Activated CD8-positive, alpha-beta T cell treated with anti-CD3 and anti-CD28 coated beads for 36 hours (primary cell): ENCODE results near the gene ZNF750. TPM values are rescaled to one million over a fixed set of nuclear protein-coding genes. Genes with fewer than 3 reads are reported as not detected.

Experiments
- ATAC-seq: fragments of 200-7000 bp; cut with Tn5 transposase; one replicate; pipeline ENCODE4 v1.10.0; 2021; ENCODE audit warnings: mild to moderate bottlenecking, moderate library complexity
- CTCF ChIA-PET: fragments of 350-600 bp; sonication (Branson Sonifier 250); formaldehyde crosslinking; loops from one replicate; lab custom pipeline; 2021; ENCODE audit warnings: antibody characterized with exemption; lab: Charles Lee
- POLR2A ChIA-PET: fragments of 350-600 bp; sonication (Branson Sonifier 250); formaldehyde crosslinking; loops from one replicate; lab custom pipeline; 2021; ENCODE audit warnings: antibody characterized with exemption; lab: Charles Lee
- DNase-seq: peaks from one replicate; pipeline ENCODE4 v3.0.0-alpha.2; 2020
- H3K27ac Mint-ChIP-seq: one replicate; pipeline ENCODE4 v1.8.0; 2021; ENCODE audit warnings: mild to moderate bottlenecking, mixed read lengths
- H3K27me3 Mint-ChIP-seq: one replicate; pipeline ENCODE4 v1.8.0; 2021; ENCODE audit warnings: mixed read lengths
- H3K36me3 Mint-ChIP-seq: one replicate; pipeline ENCODE4 v1.8.0; 2021; ENCODE audit warnings: low read depth, mixed read lengths
- H3K4me1 Mint-ChIP-seq: one replicate; pipeline ENCODE4 v1.8.0; 2021; ENCODE audit warnings: low read depth, mixed read lengths
- H3K4me3 Mint-ChIP-seq: one replicate; pipeline ENCODE4 v1.8.0; 2021; ENCODE audit warnings: mild to moderate bottlenecking, moderate library complexity, mixed read lengths
- H3K9me3 Mint-ChIP-seq: one replicate; pipeline ENCODE4 v1.8.0; 2021; ENCODE audit warnings: mixed read lengths
- intact Hi-C: fragments of 100-400 bp; cut with micrococcal nuclease; formaldehyde crosslinking; loops from one replicate; pipeline ENCODE4 v1.10.0; 2022
- total RNA-seq, 2 experiments: library from RNA; stranded (reverse); gene quantifications; one replicate each; pipeline ENCODE4 v1.2.3, GENCODE V29; 2021
- TF ChIP-seq, protein P1 (sequence below): fragments of 200-600 bp; IDR thresholded peaks from one replicate; pipeline ENCODE4 v1.8.0; 2022; ENCODE audit warnings: antibody characterized with exemption, mild to moderate bottlenecking

ZNF750 gene
- total RNA-seq, 2 experiments from 2014 or later = not detected

- Mint-ChIP-seq H3K36me3 (peaks cover 14% of the 10 kb centered on the region), H3K27ac (no peak overlapping the region), H3K9me3 (no peaks in the 10 kb centered on the region), H3K4me3 (no peak overlapping the region), H3K27me3 (no peaks in the 10 kb centered on the region), H3K4me1 (peaks cover 65% of the 10 kb centered on the region)
- DNase-seq = no peak
- intact Hi-C loops = no loop called here
- TF ChIP-seq, protein P1, sequence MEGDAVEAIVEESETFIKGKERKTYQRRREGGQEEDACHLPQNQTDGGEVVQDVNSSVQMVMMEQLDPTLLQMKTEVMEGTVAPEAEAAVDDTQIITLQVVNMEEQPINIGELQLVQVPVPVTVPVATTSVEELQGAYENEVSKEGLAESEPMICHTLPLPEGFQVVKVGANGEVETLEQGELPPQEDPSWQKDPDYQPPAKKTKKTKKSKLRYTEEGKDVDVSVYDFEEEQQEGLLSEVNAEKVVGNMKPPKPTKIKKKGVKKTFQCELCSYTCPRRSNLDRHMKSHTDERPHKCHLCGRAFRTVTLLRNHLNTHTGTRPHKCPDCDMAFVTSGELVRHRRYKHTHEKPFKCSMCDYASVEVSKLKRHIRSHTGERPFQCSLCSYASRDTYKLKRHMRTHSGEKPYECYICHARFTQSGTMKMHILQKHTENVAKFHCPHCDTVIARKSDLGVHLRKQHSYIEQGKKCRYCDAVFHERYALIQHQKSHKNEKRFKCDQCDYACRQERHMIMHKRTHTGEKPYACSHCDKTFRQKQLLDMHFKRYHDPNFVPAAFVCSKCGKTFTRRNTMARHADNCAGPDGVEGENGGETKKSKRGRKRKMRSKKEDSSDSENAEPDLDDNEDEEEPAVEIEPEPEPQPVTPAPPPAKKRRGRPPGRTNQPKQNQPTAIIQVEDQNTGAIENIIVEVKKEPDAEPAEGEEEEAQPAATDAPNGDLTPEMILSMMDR = no peak
- ChIA-PET POLR2A (interaction anchor here (4.6 kb wide), 1 partner anchor 17 kb away, joined by 34 read pairs; no protein-coding TSS in a partner anchor), CTCF (interaction anchor here (0.7 kb wide), 1 partner anchor 19 kb away, joined by 4 read pairs; no protein-coding TSS in a partner anchor)
- ATAC-seq = no peak
Observed at GRCh38 chr17:82866590-82867191, 26.9 kb upstream of the ZNF750 start.

DNA sequence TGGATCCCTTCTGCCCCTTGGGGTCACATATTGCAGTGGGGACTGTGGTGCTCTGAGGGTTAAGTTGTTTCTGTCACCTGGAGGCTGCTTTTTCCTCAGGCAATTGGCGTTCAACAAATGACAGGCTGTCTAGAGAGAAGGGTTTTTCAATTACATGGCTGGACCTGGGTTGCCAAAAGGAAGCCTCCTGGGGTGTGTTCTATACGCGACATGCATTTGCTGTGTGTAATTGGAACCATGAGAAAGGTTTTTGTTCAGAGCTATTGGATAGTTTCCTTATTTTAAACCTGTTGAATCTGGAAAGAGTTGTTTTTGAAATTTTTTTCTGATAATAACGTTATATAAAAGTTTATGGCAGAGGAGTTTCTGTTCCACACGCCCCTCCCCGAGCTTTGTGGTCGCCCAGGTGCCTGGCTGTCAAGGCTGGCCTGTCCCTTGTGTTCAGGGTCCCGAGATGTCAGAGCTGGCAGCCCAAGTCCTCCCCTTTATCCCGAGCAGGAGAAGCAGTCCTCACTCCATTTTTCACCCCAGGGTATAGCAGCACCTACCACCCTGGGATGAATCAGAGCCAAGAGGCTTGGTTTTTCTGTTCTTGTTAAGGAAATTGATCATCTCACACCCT lies 26.1 kb upstream of the ZNF750 start:
- ChIA-PET POLR2A (interaction anchor here (0.9 to 4.6 kb wide), 2 partner anchors 13 to 17 kb away, joined by 3 to 34 read pairs; no protein-coding TSS in a partner anchor), CTCF (interaction anchor here (0.7 to 1.0 kb wide), 2 partner anchors 19 to 27 kb away, joined by 3 to 4 read pairs; no protein-coding TSS in a partner anchor)
- Mint-ChIP-seq H3K9me3 (no peaks in the 10 kb centered on the region), H3K27ac (peak overlapping the region; percentile 70), H3K36me3 (peaks cover 10% of the 10 kb centered on the region), H3K27me3 (no peaks in the 10 kb centered on the region), H3K4me3 (no peak overlapping the region), H3K4me1 (peaks cover 64% of the 10 kb centered on the region)
- TF ChIP-seq, protein P1 = no peak
- intact Hi-C loops = no loop called here
- DNase-seq = no peak
- no peak for ATAC-seq

GRCh38 chr17:82865274-82865673 lies 25.5 kb upstream of the ZNF750 start:
- Mint-ChIP-seq H3K4me3 (peak overlapping the region; percentile 47), H3K27me3 (no peaks in the 10 kb centered on the region), H3K27ac (peak overlapping the region; percentile 70), H3K9me3 (no peaks in the 10 kb centered on the region), H3K36me3 (peaks cover 5% of the 10 kb centered on the region), H3K4me1 (peaks cover 63% of the 10 kb centered on the region)
- ChIA-PET CTCF (interaction anchor here (1.0 to 2.5 kb wide), 3 partner anchors 10 to 97 kb away, joined by 3 to 9 read pairs (median 3); no protein-coding TSS in a partner anchor), POLR2A (interaction anchor here (0.8 to 4.6 kb wide), 5 partner anchors 11 to 43 kb away, joined by 3 to 34 read pairs (median 3); no protein-coding TSS in a partner anchor)
- intact Hi-C loops = no loop called here
- ATAC-seq = no peak
- DNase-seq = no peak
- TF ChIP-seq, protein P1 = no peak

DNA sequence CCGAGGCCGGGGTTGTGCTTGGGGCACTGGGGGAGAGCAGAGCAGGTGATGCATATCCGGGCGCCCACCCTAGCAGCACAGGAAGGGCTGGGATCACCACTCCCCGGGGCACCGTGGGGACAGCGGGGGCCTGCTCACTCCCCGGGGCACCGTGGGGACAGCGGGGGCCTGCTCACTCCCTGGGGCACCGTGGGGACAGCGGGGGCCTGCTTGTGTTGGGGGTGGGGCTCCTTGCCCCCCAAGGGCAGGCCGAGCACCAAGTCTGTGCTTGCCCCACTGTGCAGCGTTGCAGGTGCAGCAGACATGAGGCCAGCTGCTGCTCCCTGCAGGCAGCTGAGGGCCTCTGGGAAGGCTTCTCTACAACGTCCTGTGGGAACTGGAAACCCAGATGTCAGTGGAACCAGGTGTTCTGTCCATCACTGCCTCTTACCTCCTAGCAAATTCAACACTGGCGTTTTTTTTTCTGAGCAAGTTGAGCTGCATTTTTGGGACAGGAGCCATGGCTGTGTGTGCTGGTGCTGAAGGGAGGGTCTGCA lies 25.0 kb upstream of the ZNF750 start:
- intact Hi-C loops = no loop called here
- H3K36me3 Mint-ChIP-seq = peaks cover 1% of the 10 kb centered on the region
- peak overlapping the region; percentile 97 for H3K27ac Mint-ChIP-seq
- TF ChIP-seq, protein P1 = no peak
- peak overlapping the region; percentile 74 for H3K4me3 Mint-ChIP-seq
- peak; percentile 18 for ATAC-seq
- CTCF ChIA-PET = interaction anchor here (0.9 to 2.5 kb wide), 5 partner anchors 11 to 97 kb away, joined by 3 to 9 read pairs (median 5); no protein-coding TSS in a partner anchor
- no peak for DNase-seq
- no peaks in the 10 kb centered on the region for H3K9me3 Mint-ChIP-seq
- no peaks in the 10 kb centered on the region for H3K27me3 Mint-ChIP-seq
- H3K4me1 Mint-ChIP-seq = peaks cover 68% of the 10 kb centered on the region
- POLR2A ChIA-PET = interaction anchor here (0.8 to 4.6 kb wide), 8 partner anchors 11 to 42 kb away, joined by 3 to 34 read pairs (median 3); no protein-coding TSS in a partner anchor
